Germinal center (tissue), 1 donor: ENCODE results near the gene PXDC1.

ENCODE experiments used
- DNase-seq: peaks from one replicate; pipeline ENCODE4 v3.0.0; 2012; ENCODE audit warnings: mixed read lengths, low spot score

The PXDC1 gene

GRCh38 chr6:3751077-3751729, at the start of gene PXDC1:
Gene PXDC1, minus strand, starts transcription at chr6:3751713. Its CDS starts 182 bp downstream, at chr6:3751531.
- no peak for DNase-seq

- DNase-seq, result no peak
These were observed 49.5 kb upstream of the PXDC1 start for GRCh38 chr6:3800850-3801591.

GRCh38 chr6:3799719-3800118, 48.2 kb upstream of the PXDC1 start:
- no peak for DNase-seq

- no peak for DNase-seq
These were observed 46.8 kb upstream of the PXDC1 start for GRCh38 chr6:3798055-3798919.

GRCh38 chr6:3797231-3798054, 45.9 kb upstream of the PXDC1 start:
- no peak for DNase-seq

- DNase-seq, result no peak
These were observed 45.2 kb upstream of the PXDC1 start for GRCh38 chr6:3796719-3797041.

- no peak for DNase-seq
These were observed 44.6 kb upstream of the PXDC1 start for GRCh38 chr6:3795836-3796718.

- DNase-seq, result peak; percentile 60
These were observed 42.6 kb upstream of the PXDC1 start for GRCh38 chr6:3794092-3794491.

- no peak for DNase-seq
These were observed 42.0 kb upstream of the PXDC1 start for GRCh38 chr6:3793545-3793944.

- DNase-seq, result no peak
These were observed 40.2 kb upstream of the PXDC1 start for GRCh38 chr6:3791526-3792203.

GRCh38 chr6:3789896-3790558, 38.5 kb upstream of the PXDC1 start:
- no peak for DNase-seq

GRCh38 chr6:3789018-3789895, 37.7 kb upstream of the PXDC1 start:
- no peak for DNase-seq

- DNase-seq, result no peak
These were observed 37.0 kb upstream of the PXDC1 start for GRCh38 chr6:3788408-3789017.

- DNase-seq, result no peak
These were observed 34.6 kb upstream of the PXDC1 start for GRCh38 chr6:3786141-3786540.

GRCh38 chr6:3785745-3786098, 34.2 kb upstream of the PXDC1 start:
- DNase-seq, result no peak

- no peak for DNase-seq
These were observed 33.6 kb upstream of the PXDC1 start for GRCh38 chr6:3784885-3785744.

- DNase-seq, result no peak
These were observed 32.9 kb upstream of the PXDC1 start for GRCh38 chr6:3784423-3784822.
